Keratinocyte (primary cell): ENCODE data around the gene COQ10B.

Experiments
- CTCF ChIP-seq, 3 experiments: IDR thresholded peaks in 1 of 3; conservative IDR thresholded peaks in 1 of 3; optimal IDR thresholded peaks in 1 of 3; 2 replicates in 2 of 3; 3 replicates in 1 of 3; pipeline versions ENCODE3 to v1.5.1; 2011; ENCODE audit warnings: low read length in 3 of 3, mild to moderate bottlenecking in 3 of 3, moderate library complexity in 2 of 3, control low read depth in 1 of 3, inconsistent platforms in 1 of 3; ENCODE audit not compliant: insufficient read depth in 2 of 3; ENCODE audit errors: extremely low read depth in 1 of 3
- EZH2 ChIP-seq: IDR thresholded peaks from one replicate; pipeline ENCODE4 v1.6.1; 2012; ENCODE audit warnings: inconsistent platforms, mild to moderate bottlenecking, low read length, moderate library complexity

GRCh38 chr2:197504000-197504399 lies 50.6 kb downstream of the COQ10B start:
- no peak for TF ChIP-seq EZH2
- TF ChIP-seq CTCF (optimal IDR thresholded peaks at IDR 0.05 in 1 of 3, IDR thresholded peaks at IDR 0.05 in 1 of 3, conservative IDR thresholded peaks at IDR 0.05 in 1 of 3; ENCODE audit: extremely low read depth in 1 of 3, insufficient read depth in 2 of 3, low read length in 3 of 3), result no peak
